Kidney capillary endothelial cell (primary cell): ENCODE measurements around the gene HSFX3.
"Not testable (repeated sequence)": the region's sequence is repeated elsewhere in the genome, so short reads cannot be mapped to it uniquely, and the experiment has no call there.

ENCODE experiments used
- DNase-seq: peaks from one replicate; pipeline ENCODE4 v3.0.0-alpha.2; 2018; ENCODE audit warnings: low spot score

HSFX3 gene

DNA sequence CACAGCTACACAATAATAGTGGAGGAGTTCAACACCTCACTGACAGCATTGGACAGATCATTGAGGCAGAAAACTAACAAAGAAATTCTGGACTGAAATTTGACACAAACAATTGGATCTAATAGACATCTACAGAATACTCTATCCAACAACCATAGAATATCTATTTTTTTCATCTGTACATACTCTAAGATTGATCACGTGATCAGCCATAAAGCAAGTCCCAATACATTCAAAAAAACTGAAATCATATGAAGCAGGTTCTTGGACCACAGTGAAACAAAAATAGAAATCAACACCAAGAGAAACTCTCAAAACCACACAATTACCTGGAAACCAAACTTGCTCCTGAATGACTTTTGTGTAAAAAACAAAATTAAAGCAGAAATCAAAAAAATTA, 32.4 kb downstream of the HSFX3 start:
- DNase-seq: no peak

DNA sequence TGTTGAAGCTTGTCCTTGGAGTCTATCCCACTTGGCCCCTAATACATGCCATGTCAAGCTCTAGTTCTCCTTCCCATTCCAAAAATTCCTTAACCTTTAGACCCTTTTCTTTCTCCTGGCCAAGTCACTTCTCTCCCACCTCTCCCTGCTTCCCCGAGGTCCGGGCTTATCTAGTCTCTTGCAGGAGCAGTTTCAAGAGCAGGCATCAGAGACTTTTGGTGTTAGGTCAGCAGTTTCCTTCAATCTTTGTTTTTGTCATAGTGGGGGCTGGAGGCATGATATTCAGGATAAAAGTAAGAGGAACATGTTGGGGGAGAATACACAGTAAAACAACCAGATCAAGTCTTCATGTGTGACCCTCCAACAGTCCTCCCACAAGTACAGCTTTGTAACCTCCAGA, 33.1 kb downstream of the HSFX3 start:
- no peak for DNase-seq

DNA sequence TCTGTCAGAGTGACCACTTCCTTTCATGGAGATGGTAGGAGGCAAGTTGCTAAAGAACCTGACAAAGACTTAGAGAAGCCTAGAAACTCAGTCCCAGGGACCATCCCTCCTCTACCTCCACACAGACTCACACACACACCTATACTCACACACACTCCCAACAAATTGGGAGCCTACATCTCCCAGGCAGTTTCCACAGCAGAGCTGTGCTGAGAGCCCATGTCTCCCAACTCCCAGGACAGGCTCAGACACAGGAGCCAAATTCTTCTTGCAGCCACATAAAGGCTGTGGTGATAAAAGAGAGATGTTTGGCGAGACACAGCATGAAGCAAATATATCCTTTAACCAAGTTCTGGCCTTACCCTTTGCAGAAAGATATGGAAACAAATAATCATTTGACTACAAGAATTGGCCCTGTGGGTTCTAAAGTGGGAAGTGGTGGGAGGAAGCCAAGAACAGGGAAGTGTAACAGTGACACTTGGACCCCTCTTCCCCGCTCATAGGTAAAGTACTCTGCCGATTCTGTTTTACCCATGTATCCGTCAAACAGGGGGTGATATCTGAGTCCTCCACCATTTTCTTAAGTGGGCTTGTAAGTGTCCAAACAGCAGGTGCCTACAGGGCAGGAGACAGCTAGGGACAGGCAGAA, 33.6 kb downstream of the HSFX3 start:
- DNase-seq: no peak

DNA sequence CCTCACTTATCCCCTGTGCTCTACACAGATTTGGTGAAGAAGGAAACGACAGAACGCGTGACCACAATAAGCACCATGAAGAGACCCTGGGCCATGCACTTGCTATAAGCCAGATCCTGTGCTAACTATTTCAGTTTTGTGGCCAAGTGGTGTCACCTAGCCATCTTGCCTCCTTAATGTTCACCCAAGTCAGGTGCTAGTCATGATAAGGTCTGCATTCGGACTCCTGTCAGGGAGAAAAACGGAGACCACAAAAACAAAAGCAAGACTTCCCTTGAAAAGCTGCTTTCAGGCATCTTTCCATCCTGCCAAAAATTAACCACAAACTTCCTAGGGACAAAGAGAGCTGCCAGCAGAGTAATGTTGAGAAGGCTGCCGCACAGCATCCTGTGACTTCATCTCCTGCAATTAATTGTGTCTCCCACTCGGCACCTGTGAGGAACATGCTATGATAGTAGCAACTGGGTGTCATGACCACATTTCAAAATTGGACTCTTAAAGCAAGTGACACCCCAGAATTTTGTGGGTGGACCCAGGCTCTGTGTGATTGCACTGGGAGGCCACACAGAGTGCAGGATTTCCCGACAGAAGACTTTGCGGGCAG, 35.8 kb downstream of the HSFX3 start:
- no peak for DNase-seq

DNA sequence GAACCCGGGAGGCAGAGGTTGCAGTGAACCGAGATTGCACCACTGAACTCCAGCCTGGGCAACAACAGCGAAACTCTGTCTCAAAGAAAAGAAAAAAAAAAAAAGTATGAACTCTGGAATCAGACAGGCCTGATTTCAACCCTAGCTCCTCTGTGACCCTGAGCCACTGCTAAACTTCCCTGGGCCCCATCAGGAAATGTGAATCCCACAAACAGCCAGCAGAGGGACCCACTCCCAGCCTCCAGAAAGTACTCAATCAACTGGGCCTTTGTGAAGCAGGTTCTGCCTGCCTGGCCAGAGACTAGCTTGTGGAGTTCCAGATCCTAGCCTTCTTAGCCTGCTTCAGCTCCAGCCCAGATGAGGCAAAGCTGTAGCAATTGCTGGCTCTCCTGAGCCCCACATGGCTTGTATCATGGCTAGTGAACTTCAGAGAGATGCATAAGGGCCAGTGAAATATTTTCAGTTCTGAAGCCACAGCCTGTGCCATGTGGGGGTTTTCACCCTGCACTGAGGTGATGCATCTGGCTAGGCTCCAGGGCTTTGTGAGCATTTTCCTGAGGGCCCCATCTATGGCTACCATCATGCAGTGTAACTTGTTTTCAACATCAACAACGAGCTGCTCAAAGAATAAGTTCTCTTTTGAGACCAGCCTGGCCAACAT, 37.4 kb downstream of the HSFX3 start:
- peak; percentile 48 for DNase-seq

DNA sequence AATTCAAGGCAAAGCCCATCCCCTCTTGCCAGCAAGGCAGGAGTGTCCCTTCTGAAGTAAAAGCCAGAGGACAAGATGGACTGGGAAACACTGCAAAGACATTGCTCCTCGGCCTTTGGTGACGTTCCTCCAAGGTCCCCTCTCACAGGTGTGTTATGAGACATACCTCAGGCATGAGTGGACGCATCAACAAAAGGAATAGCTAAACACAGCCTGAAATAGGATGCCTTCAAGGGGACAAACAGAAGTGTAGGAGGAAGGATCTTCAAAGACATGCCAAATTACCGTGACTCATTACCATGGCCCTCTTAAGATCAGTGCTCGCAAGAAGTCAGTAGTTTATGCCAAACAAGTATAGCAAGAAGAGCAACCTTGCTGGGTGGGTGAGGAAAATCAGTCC, 38.6 kb downstream of the HSFX3 start:
- DNase-seq: no peak

DNA sequence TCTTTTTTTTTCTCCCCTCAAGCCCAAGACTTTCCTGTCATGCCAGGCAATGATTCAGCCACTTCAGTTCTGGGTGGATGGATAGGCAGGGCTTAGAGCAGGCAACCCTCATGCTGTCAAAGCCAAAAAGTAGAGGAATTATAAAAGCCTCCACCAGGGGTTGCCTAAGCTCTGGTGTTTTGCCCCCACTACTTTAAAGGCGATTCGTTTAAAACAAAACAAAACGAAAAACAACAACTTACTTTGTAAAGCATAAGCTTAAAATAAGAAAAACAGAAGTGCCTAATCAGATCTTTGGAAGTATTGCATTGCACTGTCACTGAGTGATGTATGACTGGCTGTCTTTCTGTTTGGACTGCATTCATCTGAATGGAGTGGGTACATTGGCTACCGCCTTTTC, 39.3 kb downstream of the HSFX3 start:
- no peak for DNase-seq

DNA sequence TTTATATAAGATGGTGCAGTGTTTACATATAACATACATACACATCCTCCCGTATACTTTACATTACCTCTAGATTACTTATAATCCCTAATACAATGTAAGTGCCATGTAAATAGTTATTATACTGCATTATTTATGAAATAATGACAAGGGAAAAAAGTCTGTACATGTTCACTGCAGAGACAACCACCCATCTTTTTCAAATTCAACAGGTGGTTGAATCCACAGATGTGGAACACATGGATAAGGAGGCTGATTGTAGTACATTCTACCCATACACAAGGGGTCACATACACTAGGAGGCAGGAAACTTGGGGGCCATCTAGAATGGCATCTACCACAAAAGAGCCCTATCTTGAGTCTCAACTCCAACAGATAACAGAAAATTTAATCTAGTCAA, 41.3 kb downstream of the HSFX3 start:
- DNase-seq: no peak

DNA sequence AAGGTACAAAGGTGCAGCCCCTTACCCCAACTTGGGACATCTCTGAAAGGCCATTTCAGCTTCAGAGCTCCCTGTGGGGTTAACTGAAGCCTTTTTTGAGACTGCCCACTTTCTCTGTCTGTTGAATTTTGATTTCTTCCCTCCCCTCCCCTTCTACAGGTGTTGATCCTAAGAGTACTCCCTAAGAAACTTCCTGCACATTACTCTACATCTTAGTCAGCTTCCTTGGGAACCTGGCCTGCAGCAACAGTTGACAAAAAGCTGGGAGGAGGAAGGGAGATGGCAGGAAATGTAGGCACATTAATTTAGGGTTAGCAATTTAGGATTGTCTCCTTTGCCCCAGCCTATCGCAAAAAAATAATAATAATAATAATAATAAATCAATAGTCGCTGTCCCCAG, 43.4 kb downstream of the HSFX3 start:
- no peak for DNase-seq

DNA sequence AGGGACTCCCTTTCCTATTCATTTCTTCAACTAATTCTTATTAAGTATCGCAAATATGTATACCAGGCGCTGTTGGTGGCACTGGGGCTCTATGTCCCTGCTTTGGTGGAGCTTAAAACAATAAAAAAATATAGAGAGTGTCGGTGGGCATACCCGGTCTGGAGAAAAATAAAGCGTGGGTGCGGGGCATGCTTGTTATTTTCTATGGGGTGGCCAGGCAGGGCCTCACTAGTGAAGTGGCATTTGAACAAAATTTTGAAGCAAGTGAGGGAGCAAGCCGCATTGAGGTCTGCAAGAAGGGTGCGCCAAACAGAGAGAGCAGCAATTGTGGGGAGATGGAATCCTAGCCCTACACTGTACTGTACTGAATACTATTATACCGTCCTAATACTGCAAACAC, 44.1 kb downstream of the HSFX3 start:
- no peak for DNase-seq

DNA sequence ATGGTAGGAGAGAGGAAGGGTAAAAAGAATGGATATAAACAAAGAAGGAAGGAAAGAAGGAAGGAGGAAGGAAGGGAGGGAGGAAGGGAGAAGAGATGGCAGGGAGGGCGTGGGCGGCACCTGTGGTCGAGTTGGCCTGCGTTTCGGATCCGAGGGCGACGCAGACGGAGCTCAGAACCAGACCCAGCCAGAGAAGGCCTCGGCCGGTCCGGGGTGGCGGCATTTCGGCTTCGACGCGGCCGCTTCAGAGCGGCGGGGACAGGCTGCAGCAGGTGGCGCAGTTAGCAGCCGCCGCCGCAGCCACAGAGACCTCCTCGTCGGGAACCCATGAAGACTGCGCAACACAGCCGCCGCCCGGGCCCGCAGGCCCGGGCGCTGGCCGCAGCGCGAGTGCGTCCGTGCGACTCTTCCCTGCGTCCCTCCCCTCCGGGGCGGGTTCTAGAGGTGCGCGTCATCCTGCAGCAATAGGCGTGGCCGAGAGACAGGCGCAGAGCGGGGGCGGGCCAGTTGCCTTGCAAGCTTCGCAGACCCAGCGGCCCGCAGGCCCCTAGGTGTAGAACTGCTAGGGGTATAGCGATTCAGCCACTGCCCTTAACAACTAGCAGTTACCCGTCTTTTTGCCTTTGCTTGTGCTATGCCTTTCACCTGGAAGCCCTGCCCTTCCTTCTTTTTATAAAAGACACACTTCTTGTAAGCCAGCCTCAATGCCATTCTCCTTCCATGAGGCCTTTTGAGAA, 44.6 kb downstream of the HSFX3 start, which contains the start of gene IDS:
Gene IDS, minus strand, starts transcription at position 392 of the 737 bp plus-strand sequence. Its CDS starts 169 bp downstream, at position 223.
- DNase-seq: peak; percentile 51

DNA sequence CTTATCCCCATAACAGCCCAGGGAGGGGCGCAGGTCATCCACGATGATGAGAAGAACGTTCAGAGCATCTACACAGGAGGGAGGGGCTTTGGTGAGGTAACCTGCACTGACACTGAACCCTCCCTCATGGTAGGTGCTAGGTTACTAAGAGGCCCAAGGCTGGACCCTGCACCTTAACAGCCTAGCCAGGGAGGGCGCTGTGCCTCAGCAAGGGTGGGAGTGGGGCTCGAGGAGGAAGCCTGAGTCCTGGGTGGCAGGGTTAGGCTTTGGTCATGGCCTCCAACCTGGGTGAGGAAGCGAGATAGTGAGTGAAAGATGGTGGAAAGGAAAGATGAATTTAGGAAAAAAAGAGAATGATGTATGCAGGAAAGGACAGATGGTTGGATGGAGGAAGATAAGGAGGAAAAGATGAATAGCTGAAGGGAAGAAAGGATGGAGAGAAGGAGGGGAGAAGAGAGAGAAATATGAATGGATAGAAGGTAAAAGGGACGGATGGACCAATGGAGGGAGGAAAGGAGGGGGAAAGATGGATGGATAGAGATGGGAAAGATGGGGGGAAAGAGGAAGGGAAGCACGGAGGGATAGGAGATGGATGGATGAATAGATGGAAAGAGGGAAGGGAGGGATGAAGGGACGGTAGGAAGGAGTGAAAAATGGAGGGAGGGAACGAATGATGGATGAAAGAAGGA, 45.4 kb downstream of the HSFX3 start:
- DNase-seq: no peak

DNA sequence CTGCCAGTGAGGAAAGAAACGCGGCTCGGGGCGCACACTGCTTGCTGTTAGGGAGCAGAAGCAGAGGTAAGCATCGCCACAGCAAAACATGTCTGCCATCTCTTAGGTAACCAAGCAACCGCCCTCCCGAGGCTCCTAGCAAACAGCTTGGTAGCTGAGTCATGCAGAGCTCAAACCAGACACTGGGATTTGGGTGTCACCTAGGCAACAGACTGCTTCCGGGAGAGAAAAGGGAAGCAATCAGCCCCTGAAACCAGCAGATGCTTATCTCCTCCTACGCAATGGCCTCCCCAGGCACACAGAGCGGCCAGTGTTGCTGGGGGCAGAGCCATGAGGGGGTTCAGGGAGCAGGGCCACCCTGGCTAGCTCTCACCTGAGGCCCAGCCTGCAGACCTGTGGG, 46.3 kb downstream of the HSFX3 start:
- not testable (repeated sequence) for DNase-seq

DNA sequence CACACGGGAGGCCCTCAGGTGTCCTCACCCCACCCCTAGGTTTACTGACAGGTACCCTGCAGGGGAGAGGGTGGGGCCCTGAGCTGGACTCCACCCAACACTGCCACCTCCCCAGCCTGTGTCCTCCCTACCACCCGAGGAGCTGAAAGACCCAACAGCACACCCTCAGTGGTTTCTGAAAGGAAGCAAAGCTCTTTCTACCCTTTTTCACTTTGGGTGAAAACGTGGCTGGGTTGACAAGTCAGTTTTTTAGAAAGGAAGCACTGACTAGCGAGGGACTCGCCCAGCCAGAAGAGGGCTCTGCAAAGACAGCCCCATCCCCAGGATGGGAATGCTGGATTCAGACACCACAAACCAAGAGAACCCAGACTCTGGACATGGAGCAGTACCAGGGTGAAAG, 46.8 kb downstream of the HSFX3 start:
- DNase-seq: not testable (repeated sequence)

DNA sequence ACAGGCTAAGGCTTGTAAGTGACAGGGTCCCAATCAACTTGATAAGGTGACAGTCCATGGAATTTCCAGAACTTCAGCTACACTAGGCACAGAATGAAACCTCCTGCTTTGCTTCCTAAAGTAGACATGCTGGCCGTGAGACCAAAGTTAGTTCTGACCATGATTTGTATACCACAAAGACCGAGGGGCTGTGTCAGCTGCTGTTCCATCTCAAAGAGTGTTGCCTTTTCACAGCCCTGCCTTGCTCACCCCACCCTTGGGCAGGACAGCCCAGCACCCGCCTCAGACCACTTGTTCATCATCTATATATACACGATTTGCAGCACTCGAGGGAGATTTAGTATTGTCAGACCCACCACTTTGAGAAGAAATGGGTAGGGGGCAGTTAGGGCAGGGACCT, 50.0 kb downstream of the HSFX3 start:
- DNase-seq: no peak

DNA sequence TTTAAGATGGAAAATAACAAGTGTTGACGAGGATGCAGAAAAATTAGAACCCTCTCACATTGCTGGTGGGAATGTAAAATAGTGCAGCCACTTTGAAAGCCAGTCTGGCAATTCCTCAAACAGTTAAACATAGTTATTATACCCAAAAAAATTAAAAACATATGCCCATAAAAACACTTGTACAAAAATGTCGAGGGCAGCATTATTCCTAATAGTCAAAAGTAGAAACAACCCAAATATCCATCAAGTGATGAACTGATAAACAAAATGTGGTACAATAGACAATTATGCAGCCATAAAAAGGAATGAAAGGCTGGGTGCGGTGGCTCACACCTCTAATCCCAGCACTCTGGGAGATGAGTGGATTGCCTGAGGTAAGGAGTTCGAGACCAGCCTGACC, 51.0 kb downstream of the HSFX3 start:
- no peak for DNase-seq
